ENCODE measurements around the gene HPDL. TPM values are rescaled to one million over a fixed set of nuclear protein-coding genes. Genes with fewer than 3 reads are reported as not detected.
"Not testable (repeated sequence)": the region's sequence is repeated elsewhere in the genome, so short reads cannot be mapped to it uniquely, and the experiment has no call there.

HPDL gene
- total RNA-seq, 2 experiments from 2014 or later = not detected

DNA sequence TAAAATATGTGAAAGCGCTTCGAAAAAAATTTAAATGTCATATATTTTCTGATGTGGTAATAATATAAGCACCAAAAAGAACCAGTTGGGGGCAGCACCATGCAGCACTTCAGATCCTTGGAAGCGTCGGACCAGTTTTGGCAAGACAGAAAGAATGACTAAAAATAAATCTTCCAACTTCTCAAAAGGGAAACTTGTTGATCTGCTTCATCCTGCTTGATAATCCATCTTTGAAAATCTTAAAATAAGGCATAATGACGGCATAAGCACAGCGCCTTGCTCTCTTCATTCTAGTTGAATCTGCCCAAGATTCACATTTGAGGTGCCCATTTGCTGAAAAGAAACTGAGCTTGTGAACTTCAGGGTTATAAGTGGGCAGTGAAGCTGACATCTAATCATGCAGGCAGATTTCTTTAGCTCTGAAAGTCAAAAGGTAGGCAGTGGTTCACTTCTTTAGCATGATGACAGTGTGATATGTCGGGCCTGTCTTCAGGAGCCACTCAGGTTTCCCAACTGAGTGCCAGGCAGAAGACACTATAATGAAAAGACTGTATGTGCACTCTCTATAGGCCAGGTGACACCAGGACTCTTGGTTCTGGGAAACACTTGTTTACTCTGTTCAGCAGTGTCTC, 33.3 kb downstream of the HPDL start:
- Mint-ChIP-seq H3K27me3 (no peaks in the 10 kb centered on the region), H3K4me1 (ENCODE audit: low read depth) (peaks cover 4% of the 10 kb centered on the region), H3K36me3 (ENCODE audit: low read depth) (no peaks in the 10 kb centered on the region), H3K4me3 (no peak overlapping the region), H3K9me3 (no peaks in the 10 kb centered on the region), H3K27ac (no peak overlapping the region)
- Histone ChIP-seq H3K36me3 (ENCODE audit: insufficient read depth, low read length) (no peaks in the 10 kb centered on the region), H3K4me3 (ENCODE audit: low read length) (no peak overlapping the region), H3K27me3 (ENCODE audit: control insufficient read depth in 1 of 2, insufficient read depth in 2 of 2, low read length in 2 of 2) (no peaks in the 10 kb centered on the region), H3K27ac (ENCODE audit: low read depth in 1 of 2, low read length in 2 of 2) (no peak overlapping the region), H3K9me3 (ENCODE audit: control insufficient read depth in 1 of 2, insufficient read depth in 1 of 2, low read length in 2 of 2) (no peaks in the 10 kb centered on the region), H3K4me1 (ENCODE audit: insufficient read depth, low read length) (peaks cover 2% of the 10 kb centered on the region)
- ATAC-seq (ENCODE audit: poor library complexity) (peak; percentile 55), DNase-seq (peak; percentile 23 to 74 (median 38))
- POLR2A ChIA-PET = interaction anchor here (1.2 to 2.2 kb wide), 2 partner anchors 131 to 133 kb away, joined by 6 to 8 read pairs; partner anchors contain the start of gene TESK2
- intact Hi-C loops (cut with DNase I, micrococcal nuclease) = loop anchor here (1.0 kb wide), 3 partner anchors 131 to 210 kb away; partner anchors contain the start of gene TESK2 (in 1 of the 2)
- TF ChIP-seq CTCF (IDR thresholded peaks at IDR 0.05) = peak; percentile 67
- CTCF ChIA-PET = interaction anchor here (0.5 to 1.9 kb wide), 5 partner anchors 19 to 209 kb away, joined by 3 to 8 read pairs (median 7); no protein-coding TSS in a partner anchor

DNA sequence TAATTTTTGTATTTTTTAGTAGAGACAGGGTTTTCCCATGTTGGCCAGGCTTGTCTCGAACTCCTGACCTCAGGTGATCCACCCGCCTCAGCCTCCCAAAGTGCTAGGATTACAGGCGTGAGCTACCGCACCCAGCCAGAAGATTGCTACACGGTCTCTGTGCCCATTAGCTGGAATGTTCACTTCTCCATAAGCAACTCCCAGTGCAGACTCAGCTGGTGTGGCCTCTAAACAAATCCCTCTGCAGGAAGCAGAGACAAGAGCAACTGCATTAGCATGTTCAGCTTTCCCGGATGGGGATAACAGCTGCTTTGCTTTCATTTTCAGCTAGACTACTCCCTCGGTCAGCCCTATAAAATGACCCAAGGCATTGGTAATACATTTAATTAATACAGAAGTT, 34.3 kb downstream of the HPDL start:
- not testable (repeated sequence) for H3K27me3 ChIP-seq (ENCODE audit: control insufficient read depth in 1 of 2, insufficient read depth in 2 of 2, low read length in 2 of 2); DNase-seq; H3K27ac ChIP-seq (ENCODE audit: low read depth in 1 of 2, low read length in 2 of 2); H3K4me3 ChIP-seq (ENCODE audit: low read length); H3K27me3 Mint-ChIP-seq; H3K36me3 ChIP-seq (ENCODE audit: insufficient read depth, low read length); H3K4me1 ChIP-seq (ENCODE audit: insufficient read depth, low read length); H3K4me3 Mint-ChIP-seq; ATAC-seq (ENCODE audit: poor library complexity); H3K9me3 Mint-ChIP-seq; H3K27ac Mint-ChIP-seq; H3K4me1 Mint-ChIP-seq (ENCODE audit: low read depth); H3K9me3 ChIP-seq (ENCODE audit: control insufficient read depth in 1 of 2, insufficient read depth in 1 of 2, low read length in 2 of 2); H3K36me3 Mint-ChIP-seq (ENCODE audit: low read depth)
- POLR2A ChIA-PET = interaction anchor here (1.2 to 2.2 kb wide), 2 partner anchors 130 to 132 kb away, joined by 6 to 8 read pairs; partner anchors contain the start of gene TESK2
- intact Hi-C loops (cut with DNase I, micrococcal nuclease) = loop anchor here (1.0 kb wide), 2 partner anchors 132 to 209 kb away; no protein-coding TSS in a partner anchor
- CTCF ChIA-PET = interaction anchor here (1.4 to 1.9 kb wide), 2 partner anchors 132 to 208 kb away, joined by 7 to 8 read pairs; no protein-coding TSS in a partner anchor

DNA sequence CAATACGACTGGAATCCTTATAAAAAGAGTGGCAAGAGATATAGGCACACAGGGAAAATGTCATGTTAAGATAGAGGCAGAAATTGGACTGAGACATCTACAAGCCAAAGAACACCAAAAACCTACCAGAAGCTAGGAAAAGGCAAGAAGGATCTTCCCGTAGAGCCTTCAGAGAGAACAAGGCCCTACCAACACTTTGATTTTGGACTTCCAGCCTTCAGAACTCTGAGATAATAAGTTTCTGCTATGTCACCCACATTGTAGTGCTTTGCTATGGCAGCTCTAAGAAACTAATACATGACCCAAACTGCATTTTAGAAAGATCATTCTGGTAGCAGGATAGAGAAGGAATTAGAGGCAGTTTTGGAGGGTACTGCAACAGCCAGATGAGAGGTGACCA, 37.6 kb downstream of the HPDL start:
- H3K27ac Mint-ChIP-seq = no peak overlapping the region
- no peak for DNase-seq
- Histone ChIP-seq H3K36me3 (ENCODE audit: insufficient read depth, low read length) (no peaks in the 10 kb centered on the region), H3K27me3 (ENCODE audit: control insufficient read depth in 1 of 2, insufficient read depth in 2 of 2, low read length in 2 of 2) (no peaks in the 10 kb centered on the region), H3K4me1 (ENCODE audit: insufficient read depth, low read length) (peaks cover 2% of the 10 kb centered on the region), H3K9me3 (ENCODE audit: control insufficient read depth in 1 of 2, insufficient read depth in 1 of 2, low read length in 2 of 2) (no peaks in the 10 kb centered on the region), H3K4me3 (ENCODE audit: low read length) (no peak overlapping the region), H3K27ac (ENCODE audit: low read depth in 1 of 2, low read length in 2 of 2) (no peak overlapping the region)
- ATAC-seq (ENCODE audit: poor library complexity) = no peak
- no peaks in the 10 kb centered on the region for H3K36me3 Mint-ChIP-seq (ENCODE audit: low read depth)
- no peaks in the 10 kb centered on the region for H3K27me3 Mint-ChIP-seq
- POLR2A ChIA-PET = no interaction called here
- H3K9me3 Mint-ChIP-seq = no peaks in the 10 kb centered on the region
- intact Hi-C loops (cut with DNase I, micrococcal nuclease) = no loop called here
- no peak for TF ChIP-seq CTCF (IDR thresholded peaks at IDR 0.05)
- H3K4me1 Mint-ChIP-seq (ENCODE audit: low read depth) = peaks cover 4% of the 10 kb centered on the region
- CTCF ChIA-PET = no interaction called here
- no peak overlapping the region for H3K4me3 Mint-ChIP-seq
